ENCODE results near the gene GDF3.
"Not testable (repeated sequence)": the region's sequence is repeated elsewhere in the genome, so short reads cannot be mapped to it uniquely, and the experiment has no call there.

Gene GDF3

GRCh38 chr12:7695566-7696197 lies at the start of gene GDF3:
GDF3 (minus strand) TSS chr12:7695775; CDS start chr12:7695728, 47 bp downstream.
- DNase-seq (ENCODE audit: low read depth) = no peak
- TF ChIP-seq, protein P1, sequence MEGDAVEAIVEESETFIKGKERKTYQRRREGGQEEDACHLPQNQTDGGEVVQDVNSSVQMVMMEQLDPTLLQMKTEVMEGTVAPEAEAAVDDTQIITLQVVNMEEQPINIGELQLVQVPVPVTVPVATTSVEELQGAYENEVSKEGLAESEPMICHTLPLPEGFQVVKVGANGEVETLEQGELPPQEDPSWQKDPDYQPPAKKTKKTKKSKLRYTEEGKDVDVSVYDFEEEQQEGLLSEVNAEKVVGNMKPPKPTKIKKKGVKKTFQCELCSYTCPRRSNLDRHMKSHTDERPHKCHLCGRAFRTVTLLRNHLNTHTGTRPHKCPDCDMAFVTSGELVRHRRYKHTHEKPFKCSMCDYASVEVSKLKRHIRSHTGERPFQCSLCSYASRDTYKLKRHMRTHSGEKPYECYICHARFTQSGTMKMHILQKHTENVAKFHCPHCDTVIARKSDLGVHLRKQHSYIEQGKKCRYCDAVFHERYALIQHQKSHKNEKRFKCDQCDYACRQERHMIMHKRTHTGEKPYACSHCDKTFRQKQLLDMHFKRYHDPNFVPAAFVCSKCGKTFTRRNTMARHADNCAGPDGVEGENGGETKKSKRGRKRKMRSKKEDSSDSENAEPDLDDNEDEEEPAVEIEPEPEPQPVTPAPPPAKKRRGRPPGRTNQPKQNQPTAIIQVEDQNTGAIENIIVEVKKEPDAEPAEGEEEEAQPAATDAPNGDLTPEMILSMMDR (IDR thresholded peaks at IDR 0.05; ENCODE audit: low read depth, low read length, missing control alignments) = no peak
- no peak within 1 kb of the TSS for H3K4me3 ChIP-seq (ENCODE audit: low read depth, low read length)

GRCh38 chr12:7732993-7733392 lies 37.4 kb upstream of the GDF3 start:
- H3K4me3 ChIP-seq (ENCODE audit: low read depth, low read length) = no peak overlapping the region
- TF ChIP-seq, protein P1 (IDR thresholded peaks at IDR 0.05; ENCODE audit: low read depth, low read length, missing control alignments) = no peak
- DNase-seq (ENCODE audit: low read depth) = no peak

- DNase-seq (ENCODE audit: low read depth) = no peak
- no peak overlapping the region for H3K4me3 ChIP-seq (ENCODE audit: low read depth, low read length)
- TF ChIP-seq, protein P1 (IDR thresholded peaks at IDR 0.05; ENCODE audit: low read depth, low read length, missing control alignments) = no peak
Observed at GRCh38 chr12:7731486-7731885, 35.9 kb upstream of the GDF3 start.

GRCh38 chr12:7730984-7731383 lies 35.4 kb upstream of the GDF3 start:
- not testable (repeated sequence) for H3K4me3 ChIP-seq (ENCODE audit: low read depth, low read length); DNase-seq (ENCODE audit: low read depth)

DNA sequence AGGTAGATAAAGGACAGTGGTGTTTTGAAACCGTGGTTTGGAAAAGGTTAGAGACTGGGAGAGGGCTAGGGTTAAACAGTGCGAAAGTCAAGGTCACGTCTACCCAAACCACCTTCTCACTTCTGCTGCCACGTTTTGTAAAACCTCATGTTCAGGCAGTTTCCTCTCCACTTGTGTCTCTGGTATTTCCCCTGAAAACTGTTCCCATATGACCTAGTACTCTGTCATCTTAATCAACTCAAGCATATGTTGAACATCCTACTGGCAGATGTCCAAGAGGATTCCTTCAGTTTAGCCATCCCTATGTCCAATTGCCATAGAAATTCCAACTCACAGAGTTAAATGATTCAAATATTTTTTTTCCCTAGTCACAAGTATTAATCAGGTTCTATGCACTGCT lies 34.2 kb upstream of the GDF3 start:
- no peak for DNase-seq (ENCODE audit: low read depth)
- TF ChIP-seq, protein P1 (IDR thresholded peaks at IDR 0.05; ENCODE audit: low read depth, low read length, missing control alignments) = no peak
- no peak overlapping the region for H3K4me3 ChIP-seq (ENCODE audit: low read depth, low read length)

DNA sequence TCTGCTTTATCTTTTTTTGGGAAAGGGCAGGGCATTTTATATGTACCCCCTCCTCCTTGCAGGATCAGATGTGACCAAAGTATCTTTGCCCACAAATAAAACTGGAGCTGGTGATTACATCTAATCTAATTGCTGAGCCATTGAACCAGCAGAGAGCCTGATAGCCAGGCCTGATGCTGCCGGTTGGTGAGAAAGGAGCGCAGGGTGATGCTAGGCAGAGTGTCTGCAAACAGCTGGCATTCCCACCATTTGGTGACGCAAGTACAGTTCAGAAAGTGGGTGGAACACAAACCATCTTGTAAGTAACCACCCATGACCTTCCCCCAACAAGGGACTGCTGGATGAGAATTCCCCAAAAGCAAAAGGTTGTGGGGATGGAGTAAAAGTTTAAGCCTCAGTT lies 28.4 kb upstream of the GDF3 start:
- no peak for DNase-seq (ENCODE audit: low read depth)
- TF ChIP-seq, protein P1 (IDR thresholded peaks at IDR 0.05; ENCODE audit: low read depth, low read length, missing control alignments) = no peak
- no peak overlapping the region for H3K4me3 ChIP-seq (ENCODE audit: low read depth, low read length)

- H3K4me3 ChIP-seq (ENCODE audit: low read depth, low read length) = no peak overlapping the region
- DNase-seq (ENCODE audit: low read depth) = no peak
- TF ChIP-seq, protein P1 (IDR thresholded peaks at IDR 0.05; ENCODE audit: low read depth, low read length, missing control alignments) = no peak
Observed at GRCh38 chr12:7719946-7720730, 24.6 kb upstream of the GDF3 start.

All from GM12864 (cell line).